Measurements from ENCODE around the gene KLHL36. TPM values are rescaled to one million over a fixed set of nuclear protein-coding genes. Genes with fewer than 3 reads are reported as not detected.

The KLHL36 gene
- total RNA-seq, 6 experiments from 2014 or later: 37.6 to 58.3 (median 40.7) TPM

- Mint-ChIP-seq H3K27ac (no peak overlapping the region), H3K4me1 (ENCODE audit: low read depth) (peaks cover 6% of the 10 kb centered on the region; the same call in 1 of the 2 replicates)
- no peak for DNase-seq
These were observed 17.5 kb downstream of the KLHL36 start for GRCh38 chr16:84665843-84666242.

GRCh38 chr16:84667600-84668309 is 19.4 kb downstream of the KLHL36 start:
- Mint-ChIP-seq H3K27ac (no peak overlapping the region), H3K4me1 (ENCODE audit: low read depth) (peaks cover 6% of the 10 kb centered on the region; the same call in 1 of the 2 replicates), H3K27me3 (ENCODE audit: insufficient read depth) (no peaks in the 10 kb centered on the region), H3K9me3 (no peaks in the 10 kb centered on the region), H3K36me3 (ENCODE audit: low read depth) (peaks cover 11% of the 10 kb centered on the region), H3K4me3 (no peak overlapping the region)
- no peak for DNase-seq
- TF ChIP-seq CTCF (IDR thresholded peaks at IDR 0.05): no peak

More at GRCh38 chr16:84665843-84666242, 17.5 kb downstream of the KLHL36 start:
- Mint-ChIP-seq H3K27me3 (ENCODE audit: insufficient read depth) (no peaks in the 10 kb centered on the region), H3K36me3 (ENCODE audit: low read depth) (peaks cover 17% of the 10 kb centered on the region), H3K9me3 (no peaks in the 10 kb centered on the region), H3K4me3 (no peak overlapping the region)
- TF ChIP-seq CTCF (IDR thresholded peaks at IDR 0.05): no peak

GRCh38 chr16:84670063-84670462 is 21.8 kb downstream of the KLHL36 start:
- DNase-seq: no peak
- H3K36me3 Mint-ChIP-seq (ENCODE audit: low read depth): no peaks in the 10 kb centered on the region
- TF ChIP-seq CTCF (IDR thresholded peaks at IDR 0.05): no peak
- H3K27me3 Mint-ChIP-seq (ENCODE audit: insufficient read depth): peaks cover 2% of the 10 kb centered on the region; the same call in 1 of the 2 replicates
- H3K4me1 Mint-ChIP-seq (ENCODE audit: low read depth): peaks cover 13% of the 10 kb centered on the region
- H3K27ac Mint-ChIP-seq: no peak overlapping the region
- H3K4me3 Mint-ChIP-seq: no peak overlapping the region
- no peaks in the 10 kb centered on the region for H3K9me3 Mint-ChIP-seq

- H3K9me3 Mint-ChIP-seq: no peaks in the 10 kb centered on the region
- no peak overlapping the region for H3K27ac Mint-ChIP-seq
- peak; percentile 55 for DNase-seq
- H3K4me3 Mint-ChIP-seq: no peak overlapping the region
- peaks cover 2% of the 10 kb centered on the region; the same call in 1 of the 2 replicates for H3K27me3 Mint-ChIP-seq (ENCODE audit: insufficient read depth)
- TF ChIP-seq CTCF (IDR thresholded peaks at IDR 0.05): peak; percentile 96
- H3K36me3 Mint-ChIP-seq (ENCODE audit: low read depth): no peaks in the 10 kb centered on the region
- H3K4me1 Mint-ChIP-seq (ENCODE audit: low read depth): peaks cover 10% of the 10 kb centered on the region
These were observed 24.2 kb downstream of the KLHL36 start for GRCh38 chr16:84672276-84673202.

GRCh38 chr16:84673203-84673535 is 24.9 kb downstream of the KLHL36 start:
- TF ChIP-seq CTCF (IDR thresholded peaks at IDR 0.05): no peak
- Mint-ChIP-seq H3K4me3 (no peak overlapping the region), H3K4me1 (ENCODE audit: low read depth) (peaks cover 7% of the 10 kb centered on the region; the same call in 1 of the 2 replicates), H3K27ac (no peak overlapping the region), H3K36me3 (ENCODE audit: low read depth) (no peaks in the 10 kb centered on the region), H3K27me3 (ENCODE audit: insufficient read depth) (peaks cover 2% of the 10 kb centered on the region; the same call in 1 of the 2 replicates), H3K9me3 (no peaks in the 10 kb centered on the region)
- no peak for DNase-seq
